VCaP (cell line): ENCODE results near the gene PARP12.

ENCODE experiments used
- H3K27ac ChIP-seq: fragments of 450-650 bp; 2 replicates; pipeline ENCODE4 v1.5.1; 2017
- TF ChIP-seq, protein P1 (sequence below): fragments of 450-650 bp; conservative IDR thresholded peaks from 2 replicates; pipeline ENCODE4 v1.5.1; 2017; ENCODE audit warnings: mild to moderate bottlenecking, moderate library complexity

The PARP12 gene

DNA sequence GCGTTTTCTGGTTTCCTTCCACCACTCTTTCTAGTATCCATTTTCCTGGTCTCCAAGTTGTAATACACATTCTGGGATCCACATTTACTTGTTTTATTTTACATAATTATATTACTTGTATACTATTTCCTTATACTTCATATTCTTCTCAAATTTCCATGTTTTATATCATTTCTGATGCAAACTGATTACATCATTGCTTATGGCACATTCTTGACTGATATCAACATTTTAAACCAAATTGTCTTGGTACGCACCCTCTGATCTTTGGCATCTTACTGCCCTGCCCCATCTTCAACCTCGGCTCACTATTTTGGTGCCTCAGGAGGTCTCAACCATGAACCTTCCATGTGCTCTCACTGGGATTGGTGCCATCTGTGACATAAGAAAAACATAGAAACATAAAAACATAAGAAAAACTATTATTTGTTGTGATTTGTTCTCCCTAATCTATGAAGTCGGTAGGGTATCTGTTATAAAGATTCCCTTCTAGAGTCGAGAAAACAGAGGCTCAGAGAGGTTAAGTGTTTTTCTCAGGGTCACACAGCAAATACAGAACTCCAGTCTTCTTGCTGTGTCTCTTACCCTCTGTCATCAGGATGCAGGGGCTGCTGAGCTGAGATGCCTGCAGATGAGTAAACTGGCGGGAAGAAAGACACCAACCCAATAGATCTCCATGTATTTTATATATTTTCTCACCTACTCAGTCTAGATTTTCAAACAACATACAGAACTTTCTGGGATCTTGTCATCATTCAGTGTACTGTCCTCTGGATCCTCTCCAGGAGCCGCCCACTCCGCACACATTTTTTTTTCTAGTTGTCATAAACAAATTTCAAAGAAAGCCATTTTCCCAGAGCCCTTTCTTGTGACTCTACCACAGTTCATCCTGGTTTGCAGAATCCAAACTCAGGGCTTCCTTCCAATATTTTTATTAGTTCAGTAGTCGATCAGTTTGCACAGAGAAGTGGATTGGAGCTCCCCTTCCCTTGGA lies 79.5 kb downstream of the PARP12 start:
- H3K27ac ChIP-seq, result no peak overlapping the region
- TF ChIP-seq, protein P1, sequence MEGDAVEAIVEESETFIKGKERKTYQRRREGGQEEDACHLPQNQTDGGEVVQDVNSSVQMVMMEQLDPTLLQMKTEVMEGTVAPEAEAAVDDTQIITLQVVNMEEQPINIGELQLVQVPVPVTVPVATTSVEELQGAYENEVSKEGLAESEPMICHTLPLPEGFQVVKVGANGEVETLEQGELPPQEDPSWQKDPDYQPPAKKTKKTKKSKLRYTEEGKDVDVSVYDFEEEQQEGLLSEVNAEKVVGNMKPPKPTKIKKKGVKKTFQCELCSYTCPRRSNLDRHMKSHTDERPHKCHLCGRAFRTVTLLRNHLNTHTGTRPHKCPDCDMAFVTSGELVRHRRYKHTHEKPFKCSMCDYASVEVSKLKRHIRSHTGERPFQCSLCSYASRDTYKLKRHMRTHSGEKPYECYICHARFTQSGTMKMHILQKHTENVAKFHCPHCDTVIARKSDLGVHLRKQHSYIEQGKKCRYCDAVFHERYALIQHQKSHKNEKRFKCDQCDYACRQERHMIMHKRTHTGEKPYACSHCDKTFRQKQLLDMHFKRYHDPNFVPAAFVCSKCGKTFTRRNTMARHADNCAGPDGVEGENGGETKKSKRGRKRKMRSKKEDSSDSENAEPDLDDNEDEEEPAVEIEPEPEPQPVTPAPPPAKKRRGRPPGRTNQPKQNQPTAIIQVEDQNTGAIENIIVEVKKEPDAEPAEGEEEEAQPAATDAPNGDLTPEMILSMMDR, result no peak

DNA sequence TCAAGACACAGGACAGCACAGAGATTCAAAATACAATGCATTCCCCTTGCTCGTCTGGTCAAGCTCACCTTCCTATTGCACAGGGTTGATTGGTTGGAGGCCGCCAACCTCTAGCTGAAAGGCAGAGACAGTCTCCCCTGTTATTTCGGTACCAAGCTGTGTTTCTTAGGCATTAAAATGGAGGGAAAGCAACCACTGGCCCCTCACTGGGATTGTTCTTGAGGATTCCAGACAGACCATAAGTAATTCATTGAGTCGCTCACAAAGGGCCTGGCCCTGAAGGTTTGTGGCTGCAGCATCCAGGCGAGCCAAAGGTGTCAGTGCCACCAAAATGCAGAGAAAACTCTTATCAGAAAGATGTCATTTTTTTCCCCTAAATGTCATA lies 81.2 kb downstream of the PARP12 start:
- TF ChIP-seq, protein P1, result no peak
- H3K27ac ChIP-seq, result no peak overlapping the region

DNA sequence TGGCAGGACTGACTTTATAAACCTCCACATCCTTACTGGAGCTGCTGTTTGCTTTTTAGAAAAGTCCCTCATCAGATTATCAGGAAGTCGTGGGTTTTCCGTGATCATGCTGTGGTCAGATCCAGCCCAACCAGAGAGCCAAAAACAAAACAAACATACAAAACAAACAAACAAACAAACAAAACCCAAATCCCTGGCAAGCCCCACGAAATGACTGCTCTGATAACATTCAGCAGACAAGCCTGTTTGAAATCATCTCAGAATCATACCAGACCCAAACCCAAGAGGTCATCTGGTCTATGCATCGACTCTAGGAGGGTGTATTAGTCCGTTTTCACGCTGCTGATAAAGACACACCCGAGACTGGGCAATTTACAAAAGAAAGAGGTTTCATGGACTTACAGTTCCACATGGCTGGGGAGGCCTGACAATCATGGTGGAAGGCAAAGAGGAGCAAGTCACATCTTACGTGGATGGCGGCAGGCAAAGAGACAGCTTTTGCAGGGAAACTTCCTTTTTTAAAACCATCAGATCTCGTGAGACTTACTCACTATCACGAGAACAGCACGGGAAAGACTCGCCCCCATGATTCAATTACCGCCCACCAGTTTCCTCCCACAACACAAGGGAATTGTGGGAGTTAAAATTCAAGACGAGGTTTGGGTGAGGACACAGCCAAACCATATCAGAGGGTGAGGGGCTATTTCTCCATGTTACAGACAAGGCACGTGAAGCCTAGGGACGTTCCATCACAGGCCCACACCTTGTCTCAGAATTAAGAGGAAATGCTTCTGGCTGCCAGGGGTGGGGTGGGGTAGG lies 85.7 kb downstream of the PARP12 start:
- TF ChIP-seq, protein P1, result no peak
- no peak overlapping the region for H3K27ac ChIP-seq

DNA sequence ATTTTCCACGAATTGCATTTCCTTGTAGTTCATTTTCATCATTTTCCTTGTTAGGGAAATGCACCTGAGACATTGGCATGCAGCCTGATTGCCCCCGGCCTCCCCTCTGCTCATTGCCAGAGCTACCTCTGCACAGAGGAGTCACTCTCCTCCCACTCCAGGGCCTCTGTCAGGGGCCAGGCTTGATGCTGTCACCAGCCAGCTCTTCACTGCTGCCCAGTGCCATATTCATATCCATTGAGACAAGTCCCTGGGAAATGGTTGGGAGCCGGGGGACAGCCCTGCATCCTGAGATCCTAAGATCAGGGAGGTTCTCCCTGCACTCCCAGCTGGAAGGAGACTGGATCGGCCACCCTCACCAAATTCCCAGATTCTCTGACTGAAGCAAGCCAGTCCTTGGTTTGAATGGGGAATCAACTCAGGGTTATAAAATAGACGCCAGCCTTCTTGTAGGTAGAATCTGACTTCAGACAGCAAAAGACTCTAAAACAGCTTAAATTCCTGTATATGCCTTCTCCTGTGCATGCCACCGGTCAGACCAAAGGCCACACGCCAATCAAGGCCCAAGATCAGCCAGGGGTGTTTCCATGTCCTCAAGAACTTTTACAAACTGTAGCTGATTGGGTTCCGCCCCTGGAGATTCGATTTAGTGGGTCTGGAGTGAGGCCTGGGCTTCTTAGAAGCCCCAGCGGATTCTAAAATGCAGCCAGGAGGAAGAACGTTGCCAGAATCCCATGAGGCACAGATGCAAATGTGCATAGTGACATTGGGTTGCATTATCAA lies 86.5 kb downstream of the PARP12 start:
- H3K27ac ChIP-seq, result no peak overlapping the region
- TF ChIP-seq, protein P1, result no peak

DNA sequence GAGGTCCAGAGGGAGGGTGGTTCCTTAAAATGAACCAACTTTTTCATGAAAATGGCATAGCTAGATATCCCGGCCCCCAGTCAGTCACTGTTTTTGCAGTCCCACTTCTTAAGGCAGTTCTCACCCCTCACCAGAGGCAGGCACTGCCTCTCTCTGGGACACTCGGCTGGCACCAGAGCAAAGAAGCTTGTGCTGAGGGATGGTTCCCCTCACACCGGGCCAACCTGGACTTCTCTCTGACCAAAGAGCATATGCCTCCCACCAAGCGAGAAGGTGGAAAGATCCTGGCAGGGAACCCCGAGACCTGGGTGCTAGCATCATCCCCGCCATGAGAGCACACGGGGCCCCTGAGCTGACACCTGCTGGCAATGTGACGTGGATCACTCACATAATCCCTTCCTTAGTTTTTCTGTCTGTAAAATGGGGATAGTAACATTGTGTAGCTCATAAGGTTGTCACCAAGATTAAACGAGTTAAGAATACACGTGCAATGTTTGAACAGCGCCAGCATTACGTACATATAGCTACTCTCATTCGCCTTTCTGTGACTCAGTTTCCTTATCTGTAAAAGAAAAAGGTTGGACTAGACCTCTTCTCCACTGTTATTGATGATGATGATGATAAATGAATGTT lies 88.5 kb downstream of the PARP12 start:
- TF ChIP-seq, protein P1, result no peak
- H3K27ac ChIP-seq, result no peak overlapping the region
